DMS114 treated with DMSO at 0.1 percent for 48 hours (cell line): ENCODE data around the gene TXLNB.
"Not testable (repeated sequence)": the region's sequence is repeated elsewhere in the genome, so short reads cannot be mapped to it uniquely, and the experiment has no call there.

Experiments
- DNase-seq: peaks from one replicate; lab custom pipeline; 2025; ENCODE audit not compliant: unreplicated experiment; lab: John Stamatoyannopoulos, UW

Gene TXLNB

GRCh38 chr6:139240161-139241010 is 51.4 kb downstream of the TXLNB start:
- no peak for DNase-seq

- DNase-seq: no peak
These were observed 52.7 kb downstream of the TXLNB start for GRCh38 chr6:139239064-139239463.

DNA sequence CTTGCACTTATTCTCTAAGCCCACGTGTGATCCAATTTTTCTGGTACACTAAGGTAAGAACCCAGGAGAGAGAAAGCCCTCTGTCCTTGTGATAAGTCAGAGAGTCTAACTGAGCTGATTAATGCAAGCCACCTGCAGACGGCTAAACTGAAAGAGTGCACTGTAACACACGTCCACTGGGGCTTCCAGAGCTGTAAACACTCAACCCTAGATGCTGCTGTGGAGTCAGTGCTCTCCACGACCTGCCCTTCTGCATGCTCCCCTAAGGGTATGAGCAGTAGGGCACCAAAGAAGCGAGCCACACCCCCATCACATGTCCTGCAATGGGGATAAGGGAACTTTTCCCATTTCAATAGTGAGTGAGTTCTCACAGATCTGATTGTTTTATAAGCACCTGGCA is 55.7 kb downstream of the TXLNB start:
- DNase-seq: no peak

DNA sequence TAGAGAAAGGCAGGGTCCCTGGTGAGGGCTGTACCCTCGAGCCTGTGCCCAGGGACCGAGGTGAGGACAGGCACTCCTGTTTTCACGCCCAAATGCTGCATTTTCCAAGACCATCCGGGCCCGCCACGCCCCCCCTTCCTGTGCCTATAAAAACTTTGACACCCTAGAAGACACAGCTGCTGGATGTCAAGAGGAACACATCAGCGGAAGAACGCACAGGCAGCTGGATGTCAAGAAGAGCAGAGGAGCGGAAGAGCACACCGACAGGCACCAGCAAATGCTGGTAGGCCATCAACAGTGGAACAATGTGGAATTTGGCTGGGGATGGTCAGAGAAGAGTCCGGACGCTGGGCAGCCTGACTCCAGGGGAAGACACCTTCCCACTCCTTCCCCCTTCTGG is 56.1 kb downstream of the TXLNB start:
- no peak for DNase-seq

DNA sequence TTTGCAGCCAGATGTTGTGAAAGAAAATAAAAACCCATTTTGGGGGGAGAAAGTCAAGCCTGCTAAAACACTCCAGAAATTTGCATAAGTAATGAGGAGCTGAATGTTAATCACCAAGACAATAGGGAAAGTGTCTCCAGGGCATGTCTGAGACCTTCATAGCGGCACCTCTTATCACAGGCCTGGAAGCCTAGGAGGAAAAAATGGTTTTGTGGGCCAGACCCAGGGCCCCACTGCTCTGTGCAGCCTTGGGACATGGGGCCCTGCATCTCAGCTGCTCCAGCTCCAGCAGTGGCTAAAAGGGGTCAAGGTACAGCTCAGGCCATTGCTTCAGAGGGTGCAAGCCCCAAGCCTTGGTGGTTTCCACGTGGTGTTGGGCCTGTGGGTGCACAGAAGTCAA is 57.6 kb downstream of the TXLNB start:
- DNase-seq: not testable (repeated sequence)

DNA sequence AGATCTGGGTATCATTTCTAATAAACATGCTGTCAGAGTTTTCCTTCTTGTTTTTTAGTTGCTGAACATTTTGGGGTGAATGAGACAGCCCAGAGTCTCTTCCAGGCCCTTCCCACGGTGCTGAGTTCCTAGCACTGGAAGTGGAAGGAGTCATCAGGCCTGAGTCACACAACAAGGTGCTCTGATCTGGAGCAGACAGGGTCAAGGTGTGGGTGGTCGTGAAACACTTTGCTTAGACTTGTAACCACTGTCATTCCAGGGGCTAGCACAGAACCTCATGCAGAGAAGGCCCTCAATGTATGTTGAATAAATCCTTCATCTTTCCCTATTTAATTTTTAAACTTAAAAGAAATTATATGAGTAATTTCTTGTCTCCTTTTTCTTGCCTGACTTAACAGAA is 60.6 kb downstream of the TXLNB start:
- DNase-seq: no peak

DNA sequence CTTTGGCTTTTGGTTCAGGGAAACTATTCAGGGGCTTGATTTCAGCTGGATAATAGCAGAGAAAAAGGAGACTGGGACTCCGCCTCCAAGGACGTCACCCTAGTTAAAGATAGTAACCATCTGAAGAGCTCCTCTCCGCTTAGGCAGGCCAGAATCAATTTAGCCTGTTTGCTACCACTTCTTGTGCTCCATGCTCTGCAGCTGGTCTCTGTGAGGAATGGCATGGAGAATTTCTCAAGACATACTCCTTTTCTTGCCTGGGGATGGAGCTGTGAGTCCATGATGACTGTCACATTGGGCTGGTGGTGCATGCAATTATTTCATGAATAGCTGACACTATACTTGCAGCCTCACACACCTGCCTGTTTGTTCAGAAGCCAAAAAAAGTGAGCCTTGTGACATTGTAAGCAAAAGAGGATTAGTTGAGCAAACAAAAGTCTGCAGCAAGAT is 61.4 kb downstream of the TXLNB start:
- no peak for DNase-seq

DNA sequence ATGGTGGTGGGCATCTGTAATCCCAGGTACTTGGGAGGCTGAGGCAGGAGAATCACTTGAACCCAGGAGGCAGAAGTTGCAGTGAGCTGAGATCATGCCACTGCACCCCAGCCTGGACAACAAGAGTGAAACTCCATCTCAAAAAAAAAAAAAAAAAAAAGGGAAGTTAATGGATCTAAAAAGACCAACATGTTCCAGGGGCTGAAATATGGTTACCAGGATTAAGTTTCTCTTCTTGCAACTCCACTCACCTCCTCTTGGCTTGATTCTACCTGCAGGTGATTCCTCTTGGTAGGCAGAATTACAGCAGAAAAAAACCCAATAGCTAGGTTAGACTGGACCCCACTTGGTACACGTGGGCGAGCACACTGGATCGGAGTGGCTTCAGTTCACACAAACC is 63.4 kb downstream of the TXLNB start:
- not testable (repeated sequence) for DNase-seq

- DNase-seq: no peak
These were observed 72.1 kb downstream of the TXLNB start for GRCh38 chr6:139219746-139220145.

GRCh38 chr6:139219271-139219729 is 72.5 kb downstream of the TXLNB start:
- DNase-seq: peak; percentile 42

- DNase-seq: not testable (repeated sequence)
These were observed 79.3 kb downstream of the TXLNB start for GRCh38 chr6:139212460-139212859.

GRCh38 chr6:139210766-139211165 is 81.0 kb downstream of the TXLNB start:
- not testable (repeated sequence) for DNase-seq

DNA sequence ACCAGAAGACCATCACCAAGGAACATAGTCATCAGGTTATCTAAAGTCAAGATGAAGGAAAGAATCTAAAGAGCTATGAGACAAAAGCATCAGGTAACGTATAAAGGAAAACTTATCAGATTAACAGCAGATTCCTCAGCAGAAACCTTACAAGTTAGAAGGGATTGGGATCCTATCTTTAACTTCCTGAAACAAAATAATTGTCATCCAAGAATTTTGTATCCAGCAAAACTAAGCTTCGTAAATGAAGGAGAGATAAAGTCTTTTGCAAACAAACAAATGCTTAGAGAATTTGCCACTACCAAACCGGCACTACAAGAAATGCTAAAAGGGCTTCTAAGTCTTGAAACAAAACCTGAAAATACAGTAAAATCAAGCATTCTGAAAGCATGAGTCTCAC is 86.0 kb downstream of the TXLNB start:
- DNase-seq: no peak

DNA sequence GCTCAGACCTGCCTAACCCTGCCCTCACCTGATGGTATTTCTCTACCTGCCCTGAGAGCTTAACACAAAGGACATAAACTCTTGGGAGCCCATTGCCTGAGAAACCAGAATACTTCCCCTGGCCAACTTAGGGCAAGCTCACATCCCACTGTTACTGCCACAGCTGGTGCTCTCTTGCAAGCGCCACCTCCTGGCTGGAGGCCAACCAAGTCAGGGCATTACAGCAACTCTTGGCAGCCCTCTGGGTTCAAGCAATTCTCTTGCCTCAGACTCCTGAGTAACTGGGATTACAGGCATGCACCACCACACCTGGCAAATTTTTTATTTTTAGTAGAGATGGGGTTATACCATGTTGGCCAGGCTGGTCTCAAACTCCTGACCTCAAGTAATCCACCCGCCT is 86.8 kb downstream of the TXLNB start:
- no peak for DNase-seq

DNA sequence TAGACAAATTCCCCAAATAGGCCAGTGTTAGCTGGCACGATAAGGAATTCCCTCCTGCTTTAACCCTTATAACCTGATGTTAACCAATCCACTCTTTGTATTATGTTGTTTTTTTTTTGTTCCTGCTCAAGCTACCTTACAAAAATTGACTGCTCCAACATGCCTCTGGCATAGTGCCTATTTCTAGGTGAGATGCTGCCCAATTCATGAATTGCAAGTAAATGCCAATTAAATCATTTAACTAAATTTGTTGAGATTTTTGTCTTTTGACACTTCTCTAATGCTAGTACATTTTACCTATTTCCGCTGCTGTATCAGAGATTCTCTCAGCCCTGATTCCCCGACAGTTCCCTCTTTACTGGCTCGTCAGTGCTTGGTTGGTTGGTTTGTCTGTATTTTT is 90.4 kb downstream of the TXLNB start:
- DNase-seq: no peak

DNA sequence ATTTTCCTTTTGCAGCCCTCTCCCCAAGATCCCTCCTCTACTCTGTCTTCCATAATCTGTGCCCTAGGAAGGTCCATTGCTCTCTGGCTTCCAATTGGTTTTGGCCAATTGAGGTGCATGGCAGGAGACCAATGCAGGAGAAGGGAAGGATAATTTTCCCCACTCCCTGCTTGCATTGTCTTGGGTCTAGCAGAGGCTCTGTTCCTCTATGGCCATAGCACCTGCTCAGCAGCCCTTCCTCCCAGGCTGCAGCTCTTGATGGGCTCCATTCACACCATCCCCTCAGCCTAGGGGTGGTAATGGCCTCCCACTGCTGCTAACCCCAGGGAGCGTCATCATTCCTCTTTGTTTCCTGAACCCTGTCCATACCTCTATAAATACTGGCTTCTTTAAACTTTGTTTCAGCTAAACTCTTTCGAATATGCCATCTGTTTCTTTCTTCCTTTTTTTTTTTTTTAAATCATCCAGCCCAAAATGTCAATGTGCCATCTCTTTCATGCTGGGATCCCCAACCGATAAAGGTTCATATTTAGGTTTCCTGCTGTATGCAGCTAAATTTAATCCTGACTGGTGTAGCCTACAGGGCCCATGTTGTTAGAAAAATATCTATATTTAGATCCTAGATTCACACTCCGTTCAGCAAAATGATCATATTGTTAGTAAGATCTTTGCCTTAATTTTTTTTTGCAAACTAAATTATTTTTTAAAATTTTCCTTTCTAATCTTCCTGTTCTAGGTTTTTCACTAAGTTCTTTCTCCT is 93.1 kb downstream of the TXLNB start:
- no peak for DNase-seq

DNA sequence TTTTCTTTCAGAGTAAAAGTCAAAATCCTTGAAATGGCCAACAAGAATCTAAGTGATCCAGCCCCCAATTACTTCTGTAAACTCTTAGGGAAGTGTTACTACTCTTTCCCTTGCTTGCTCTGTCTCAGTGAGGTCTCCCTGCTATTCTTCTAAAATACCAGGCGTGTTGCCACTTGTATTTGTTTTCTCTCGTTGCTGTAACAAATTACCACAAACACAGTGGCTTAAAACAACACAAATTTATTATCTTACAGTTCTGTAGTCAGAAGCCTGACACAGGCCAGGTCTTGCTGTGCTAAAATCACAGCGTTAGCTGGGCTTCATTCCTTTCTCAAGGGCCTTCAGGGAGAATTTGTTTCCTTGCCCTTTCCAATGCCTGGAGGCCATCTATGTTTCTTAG is 97.1 kb downstream of the TXLNB start:
- no peak for DNase-seq
